Mesendoderm (in vitro differentiated cells): ENCODE data around the gene S1PR3.

Experiments used
- DNase-seq: peaks from one replicate; pipeline ENCODE4 v3.0.0; 2013
- H2AK5ac ChIP-seq: 2 replicates; pipeline ENCODE4 v1.6.1; 2013; ENCODE audit warnings: low read length, inconsistent platforms
- H2BK120ac ChIP-seq: 2 replicates; pipeline ENCODE4 v1.6.1; 2013; ENCODE audit warnings: low read depth, mild to moderate bottlenecking, low read length, moderate library complexity, mixed read lengths
- H2BK15ac ChIP-seq: replicated peaks from 2 replicates; pipeline ENCODE4 v1.6.1; 2013; ENCODE audit warnings: low read depth, mild to moderate bottlenecking, moderate library complexity
- H2BK5ac ChIP-seq: 2 replicates; pipeline ENCODE4 v1.6.1; 2013; ENCODE audit warnings: low read length, inconsistent platforms
- H3K18ac ChIP-seq: 2 replicates; pipeline ENCODE4 v1.6.1; 2013; ENCODE audit warnings: mild to moderate bottlenecking, low read length, mixed read lengths
- H3K23ac ChIP-seq: one replicate; pipeline ENCODE4 v1.6.1; 2013; ENCODE audit warnings: low read length
- H3K27ac ChIP-seq: 2 replicates; pipeline ENCODE4 v1.5.1; 2013; ENCODE audit warnings: low read depth, mild to moderate bottlenecking, inconsistent platforms, low read length, moderate library complexity
- H3K27me3 ChIP-seq: 2 replicates; pipeline ENCODE4 v1.6.1; 2013; ENCODE audit warnings: low read length, control low read depth, mild to moderate bottlenecking, inconsistent platforms; ENCODE audit not compliant: insufficient read depth, poor library complexity
- H3K36me3 ChIP-seq: 2 replicates; pipeline ENCODE4 v1.6.1; 2013; ENCODE audit warnings: low read length, inconsistent platforms; ENCODE audit not compliant: control insufficient read depth, insufficient read depth
- H3K4ac ChIP-seq: one replicate; pipeline ENCODE4 v1.6.1; 2013; ENCODE audit warnings: low read depth, mild to moderate bottlenecking, low read length, moderate library complexity
- H3K4me1 ChIP-seq: 2 replicates; pipeline ENCODE4 v1.6.1; 2013; ENCODE audit warnings: low read depth, low read length, inconsistent platforms; ENCODE audit not compliant: control insufficient read depth
- H3K4me2 ChIP-seq: 2 replicates; pipeline ENCODE4 v1.6.1; 2013; ENCODE audit warnings: low read length
- H3K4me3 ChIP-seq: 2 replicates; pipeline ENCODE4 v1.5.1; 2013; ENCODE audit warnings: mild to moderate bottlenecking, low read length
- H3K56ac ChIP-seq: one replicate; pipeline ENCODE4 v1.6.1; 2013; ENCODE audit warnings: low read length
- H3K79me1 ChIP-seq: 2 replicates; pipeline ENCODE4 v1.6.1; 2013; ENCODE audit warnings: low read length, inconsistent platforms
- H3K79me2 ChIP-seq: 2 replicates; pipeline ENCODE4 v1.6.1; 2013; ENCODE audit warnings: mild to moderate bottlenecking, low read length; ENCODE audit not compliant: control insufficient read depth, insufficient read depth
- H3K9ac ChIP-seq: 2 replicates; pipeline ENCODE4 v1.6.1; 2013; ENCODE audit warnings: low read length, inconsistent platforms
- H4K5ac ChIP-seq: one replicate; pipeline ENCODE4 v1.6.1; 2013; ENCODE audit warnings: low read length
- H4K8ac ChIP-seq: one replicate; pipeline ENCODE4 v1.6.1; 2013; ENCODE audit warnings: low read depth, mild to moderate bottlenecking, control low read depth, low read length, moderate library complexity
- WGBS: extraction: QIAGEN DNeasy Blood & Tissue Kit; methylation state at CpG from one replicate; pipeline ENCODE4 v1.1.7; 2013; ENCODE audit warnings: low lambda C conversion rate, missing lambda C conversion rate; ENCODE audit not compliant: insufficient coverage; ENCODE audit errors: extremely low coverage; 5-methylcytosine and 5-hydroxymethylcytosine counted together

The S1PR3 gene

GRCh38 chr9:89053301-89053700 is 62.0 kb downstream of the S1PR3 start:
- no peak overlapping the region for H2AK5ac ChIP-seq
- H4K5ac ChIP-seq, result no peak overlapping the region
- H3K18ac ChIP-seq, result no peak overlapping the region
- no peak overlapping the region for H3K4me3 ChIP-seq
- no peak overlapping the region for H3K27ac ChIP-seq
- H2BK5ac ChIP-seq, result no peak overlapping the region
- H3K27me3 ChIP-seq, result no peaks in the 10 kb centered on the region
- no peak overlapping the region for H3K9ac ChIP-seq
- no peaks in the 10 kb centered on the region for H3K79me2 ChIP-seq
- no peak overlapping the region for H3K4me2 ChIP-seq
- no peak overlapping the region for H3K4ac ChIP-seq
- no peaks in the 10 kb centered on the region for H3K4me1 ChIP-seq
- H3K56ac ChIP-seq, result no peak overlapping the region
- WGBS, result no CpG with 5 or more reads among the region's 5 CpGs
- no peak for DNase-seq
- H3K23ac ChIP-seq, result no peak overlapping the region
- no peak overlapping the region for H2BK15ac ChIP-seq
- no peak overlapping the region for H2BK120ac ChIP-seq
- no peaks in the 10 kb centered on the region for H3K79me1 ChIP-seq
- H3K36me3 ChIP-seq, result no peaks in the 10 kb centered on the region
- no peak overlapping the region for H4K8ac ChIP-seq
